Fibroblast of skin of back (primary cell): ENCODE data around the gene GTPBP4.

ENCODE experiments used
- DNase-seq: peaks from one replicate; pipeline ENCODE4 v3.0.0-alpha.2; 2013

GTPBP4 gene

DNA sequence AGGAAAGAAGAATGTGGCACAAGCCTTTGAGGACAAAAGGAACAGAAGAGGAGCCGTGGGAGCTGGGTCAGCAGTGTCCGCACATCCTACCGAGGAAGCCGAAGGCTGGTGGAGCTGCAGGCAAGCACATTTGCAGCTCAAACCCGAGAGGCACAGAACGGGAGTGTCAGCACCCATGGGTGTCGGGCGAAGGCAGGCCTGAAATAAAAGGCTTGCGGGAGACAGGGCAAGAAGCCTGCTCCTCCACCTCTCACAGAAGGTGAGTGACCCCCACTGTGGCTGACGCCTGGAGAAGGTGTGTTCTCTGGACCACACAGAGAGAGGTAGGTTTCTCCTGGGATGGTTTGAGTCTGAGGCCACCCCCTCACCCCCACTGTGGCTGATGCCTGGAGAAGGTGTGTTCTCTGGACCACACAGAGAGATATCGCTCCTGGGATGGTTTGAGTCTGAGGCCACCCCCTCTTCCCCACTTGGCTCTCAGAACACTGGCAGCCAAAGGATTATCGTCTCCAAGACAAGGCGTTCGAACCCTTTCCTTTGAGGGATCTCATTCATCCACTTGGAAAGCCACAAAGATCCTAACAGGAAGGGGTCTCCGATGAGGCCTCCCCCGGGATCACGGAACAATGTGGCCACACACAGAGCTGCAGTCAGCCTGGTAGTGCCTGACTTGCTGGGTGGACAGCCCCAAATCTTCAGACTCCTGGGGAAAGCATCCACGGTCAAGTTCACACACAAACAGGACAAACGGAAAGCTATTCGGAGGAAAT lies 21.6 kb upstream of the GTPBP4 start:
- no peak for DNase-seq

DNA sequence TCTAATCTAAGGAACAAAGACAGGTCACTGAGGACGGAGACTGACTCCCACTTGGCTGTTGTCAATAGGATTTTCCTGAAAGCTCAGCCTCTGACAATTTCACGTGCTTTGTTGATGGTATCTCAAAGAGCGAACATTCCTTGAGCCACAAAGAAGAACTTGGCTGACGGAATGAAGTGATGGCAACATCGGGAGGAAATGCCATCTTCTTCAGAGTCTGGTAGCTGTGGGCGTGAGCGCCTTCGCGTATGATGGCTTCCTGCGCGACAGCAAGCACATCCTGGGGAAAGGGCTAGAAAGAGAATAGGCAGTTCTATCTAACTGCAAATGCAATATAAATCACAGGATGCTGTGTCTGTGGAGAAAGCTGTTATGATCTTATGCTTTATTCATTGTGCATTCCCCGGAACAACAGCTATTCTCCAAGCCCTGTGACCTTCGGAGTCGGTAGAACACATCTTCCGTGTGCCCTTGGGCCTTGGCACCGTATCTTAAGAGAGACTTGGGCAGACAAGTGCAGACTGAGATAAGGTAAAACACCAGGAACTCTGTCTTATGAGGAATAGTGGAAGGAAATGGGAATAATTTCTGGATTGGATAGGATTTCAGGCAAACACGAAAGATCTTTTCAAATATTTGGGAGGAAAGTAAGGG lies 19.6 kb upstream of the GTPBP4 start:
- DNase-seq, result no peak

- DNase-seq, result no peak
Observed at GRCh38 chr10:969473-970150, 18.6 kb upstream of the GTPBP4 start.

DNA sequence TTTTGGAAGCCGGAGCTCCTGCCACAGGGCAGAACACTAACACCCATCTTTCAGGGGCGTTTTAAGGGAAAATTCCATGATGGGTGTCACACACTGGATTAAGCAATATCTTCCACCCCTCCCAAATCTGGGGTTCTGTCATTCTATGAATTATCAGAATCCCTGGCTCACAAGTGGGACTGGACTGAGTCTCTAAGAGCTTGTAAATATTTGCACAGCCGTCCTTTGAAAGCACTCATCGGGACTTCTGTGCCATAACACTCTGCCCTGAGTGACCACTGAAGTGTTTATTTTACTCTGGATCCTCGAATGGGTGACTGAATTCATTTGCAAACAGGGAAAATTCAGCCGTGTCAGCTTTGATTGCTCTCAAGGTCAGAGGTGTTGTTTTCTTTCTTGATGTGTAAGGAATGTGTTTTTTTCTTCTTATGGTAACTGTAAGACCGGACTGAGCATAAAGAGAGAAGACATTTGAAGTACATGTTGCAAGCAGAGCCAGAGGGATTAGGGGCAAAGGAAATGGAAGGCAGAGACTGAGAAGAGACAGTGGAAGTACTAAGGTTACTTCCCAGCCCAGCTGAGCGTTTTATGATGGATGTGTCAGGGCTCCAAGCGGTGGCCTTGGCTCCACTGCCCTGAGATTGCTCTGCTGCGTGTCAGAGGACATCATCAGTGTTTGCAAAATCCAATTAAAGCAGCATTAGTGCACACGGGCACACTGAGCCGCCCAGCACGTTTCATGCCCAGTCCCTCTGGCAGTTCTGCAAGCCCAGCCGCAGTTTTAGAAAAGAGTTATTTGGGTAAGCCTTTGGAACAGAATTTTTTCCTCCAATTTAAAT lies 17.7 kb upstream of the GTPBP4 start:
- no peak for DNase-seq

DNA sequence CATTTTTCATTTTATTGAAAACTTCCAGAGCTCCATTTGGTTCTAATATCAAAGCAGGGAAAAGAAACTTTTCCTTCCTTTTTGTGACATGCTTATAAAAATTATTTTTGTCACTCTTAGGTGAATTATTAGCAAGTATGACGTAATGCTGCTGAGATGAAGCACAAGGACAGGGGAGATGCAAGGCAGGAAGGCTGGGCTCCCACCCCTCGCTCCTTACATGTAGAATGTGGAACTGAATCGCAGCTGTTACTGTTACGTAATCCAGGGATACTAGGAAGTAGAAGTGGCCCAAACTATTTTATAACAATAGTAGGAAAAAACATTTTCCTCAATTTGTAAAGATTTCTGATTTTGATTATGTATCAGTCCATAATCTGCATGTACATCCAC lies 17.1 kb upstream of the GTPBP4 start:
- DNase-seq, result no peak

DNA sequence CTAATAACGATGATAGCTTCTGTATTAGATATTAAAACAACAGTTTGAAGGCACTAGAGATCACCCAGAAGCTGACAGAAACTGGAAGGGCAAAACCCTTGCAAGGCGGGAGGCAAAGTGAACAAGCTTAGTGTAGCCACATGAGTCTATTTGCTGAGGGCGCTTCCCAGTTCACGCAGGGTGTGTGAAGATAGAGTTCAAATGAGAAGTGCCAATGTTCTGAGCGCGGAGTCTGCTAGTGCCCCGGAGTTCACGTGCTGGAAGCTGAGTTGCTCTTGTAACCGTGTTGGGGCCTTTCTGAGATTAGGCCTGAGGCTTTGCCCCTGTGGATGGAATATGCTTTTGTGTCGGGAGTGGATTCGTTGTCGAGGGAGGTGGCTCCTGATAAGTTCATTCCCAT lies 16.6 kb upstream of the GTPBP4 start:
- DNase-seq, result no peak

DNA sequence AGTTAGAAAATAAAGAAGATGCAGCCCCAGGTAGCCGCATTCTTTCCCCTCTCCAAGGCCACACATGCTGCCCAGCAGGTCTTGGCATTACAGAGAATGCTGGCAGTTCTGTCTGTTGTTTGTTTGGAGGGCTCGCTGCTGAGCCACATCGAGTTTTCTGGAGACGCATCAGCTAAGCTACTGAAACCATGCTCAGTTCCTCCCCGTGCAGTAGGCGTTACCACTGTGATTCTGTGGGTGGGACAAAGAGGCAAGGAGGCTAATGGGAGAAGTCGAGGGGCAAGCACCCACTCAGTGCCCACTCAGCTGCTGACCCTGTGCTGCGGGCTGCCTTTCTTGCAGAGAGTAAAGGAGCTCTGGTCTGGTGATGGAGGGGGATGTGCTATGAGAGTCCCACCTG lies 15.5 kb upstream of the GTPBP4 start:
- DNase-seq, result no peak

DNA sequence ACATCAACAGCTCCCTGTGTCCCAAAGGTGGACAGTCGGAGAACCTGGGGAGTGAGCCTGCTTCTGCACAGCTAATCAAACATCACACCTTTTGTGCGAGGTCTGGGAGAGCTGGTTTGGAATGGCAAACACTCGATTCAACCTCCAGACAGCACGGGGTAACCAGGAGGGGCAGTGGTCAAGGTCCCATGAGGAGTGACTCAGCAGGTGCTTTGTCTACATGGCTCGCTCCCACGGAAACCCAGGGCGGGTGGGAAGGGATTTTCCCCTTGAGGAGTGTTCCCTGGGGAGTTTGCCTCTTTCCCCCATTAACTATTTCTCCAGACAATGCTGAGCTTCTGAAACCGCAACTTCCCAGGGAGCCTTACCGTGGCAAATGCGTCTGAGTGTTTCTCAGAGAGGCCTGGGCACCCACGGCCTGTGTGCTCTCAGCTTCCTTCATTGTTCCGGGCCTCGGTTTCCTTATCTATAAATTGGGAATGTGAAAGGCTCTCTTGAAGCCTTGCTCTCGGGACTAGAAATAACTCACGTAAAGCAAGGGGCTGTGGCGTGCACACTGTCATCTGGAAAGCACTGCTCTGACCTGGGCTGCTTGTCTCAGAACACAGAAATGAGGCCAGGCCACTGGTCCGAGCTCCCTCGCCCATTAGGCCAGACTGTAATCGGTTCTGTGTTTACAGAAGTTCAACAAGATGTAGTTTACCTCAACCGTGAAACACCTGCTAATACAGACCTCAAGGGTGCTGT lies 14.0 kb upstream of the GTPBP4 start:
- peak; percentile 42 for DNase-seq

DNA sequence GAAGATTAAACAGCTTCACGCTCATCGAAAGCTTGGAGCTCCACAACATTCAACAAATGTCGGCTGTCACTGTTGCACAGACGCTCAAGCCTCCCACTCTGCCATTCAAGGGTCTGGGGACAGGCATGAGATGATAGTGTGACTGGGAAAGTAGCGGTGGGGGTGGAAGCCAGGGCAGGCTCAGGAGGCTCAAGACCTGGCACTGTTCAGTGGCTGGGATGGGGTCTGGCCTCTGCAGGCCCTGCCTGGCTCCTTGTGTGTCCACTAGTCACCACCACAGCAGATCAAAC lies 13.5 kb upstream of the GTPBP4 start:
- no peak for DNase-seq

- no peak for DNase-seq
Observed at GRCh38 chr10:976316-976715, 11.9 kb upstream of the GTPBP4 start.

DNA sequence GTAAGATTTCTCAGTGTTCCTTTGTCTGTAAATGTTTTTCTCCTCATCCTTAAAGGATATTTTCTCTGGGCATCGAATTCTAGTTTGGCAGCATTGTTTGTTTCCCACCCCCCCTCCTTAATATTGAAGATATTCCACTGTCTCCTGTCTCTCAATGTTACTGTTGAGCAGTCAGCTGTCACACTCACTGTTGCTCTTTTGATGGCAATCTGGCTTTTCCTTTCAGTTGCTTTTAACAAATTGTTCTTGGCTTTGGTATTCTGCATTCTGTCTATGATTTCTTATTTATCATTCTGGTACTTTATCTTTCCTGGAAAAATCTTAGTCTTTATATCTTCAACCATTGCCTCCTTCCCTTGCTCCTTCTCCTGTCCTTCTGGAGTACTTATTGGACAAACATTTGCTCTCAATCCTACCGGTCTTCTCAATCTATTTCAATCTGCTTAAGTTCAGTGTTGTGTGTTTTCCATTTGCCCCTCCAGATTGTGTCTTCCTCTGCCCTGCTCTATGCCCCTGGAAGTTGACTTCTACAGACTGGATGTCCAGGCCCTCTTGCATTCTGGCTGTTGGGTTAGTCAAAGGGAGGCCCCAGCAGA lies 9.3 kb upstream of the GTPBP4 start:
- DNase-seq, result no peak

GRCh38 chr10:980468-981093 lies 7.7 kb upstream of the GTPBP4 start:
- DNase-seq, result no peak

- DNase-seq, result no peak
Observed at GRCh38 chr10:983401-983800, 4.8 kb upstream of the GTPBP4 start.

DNA sequence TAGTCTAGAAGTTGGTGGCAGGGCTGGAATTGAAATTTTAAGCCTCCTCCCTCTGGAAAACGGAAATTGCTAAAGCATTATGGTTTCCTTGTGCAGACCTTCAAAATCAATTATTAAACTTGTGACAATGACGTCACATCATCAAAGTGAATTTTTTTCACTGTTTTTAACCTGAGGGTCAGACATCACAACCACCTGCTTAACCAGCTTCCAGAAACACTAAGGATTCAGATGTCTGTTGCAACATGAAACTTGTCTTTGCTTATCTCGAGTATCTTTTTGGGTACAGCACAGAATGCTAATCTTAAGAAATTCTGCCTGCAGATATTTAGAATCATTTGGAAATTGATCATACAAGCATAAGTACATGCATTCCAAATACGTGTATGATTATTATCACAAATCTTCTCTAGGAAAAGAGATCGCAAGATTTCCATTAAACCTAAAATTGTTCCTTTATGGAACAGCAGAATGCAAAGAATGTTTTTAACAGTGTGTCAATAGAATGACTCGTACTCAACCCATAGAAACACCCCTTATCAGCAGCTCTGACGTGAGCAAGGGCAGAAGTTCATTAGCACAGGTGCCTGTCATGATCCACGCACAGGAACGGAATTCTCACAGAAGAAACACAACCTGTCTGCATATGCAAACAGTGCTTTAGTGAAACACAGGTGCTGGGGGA lies 4.1 kb upstream of the GTPBP4 start:
- DNase-seq, result peak; percentile 58

DNA sequence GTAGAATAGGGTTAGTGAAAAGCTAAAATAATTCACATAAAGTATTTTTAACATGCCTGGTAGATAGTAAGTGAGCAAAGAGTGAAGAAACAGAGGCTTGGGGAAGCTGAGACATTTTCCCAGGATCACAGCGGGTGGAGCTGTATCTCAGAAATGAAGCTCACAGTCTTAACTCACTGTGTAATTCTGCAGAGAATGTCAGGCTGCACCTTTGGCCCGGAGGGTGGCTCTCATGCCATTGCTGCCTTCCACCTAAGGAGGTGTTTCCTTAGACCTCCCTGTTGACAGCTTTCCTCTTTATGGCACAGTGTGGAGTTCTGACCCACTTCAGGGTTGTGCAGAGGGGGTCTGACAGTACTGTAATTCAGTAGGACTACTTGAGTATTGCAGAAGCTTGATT lies 2.9 kb upstream of the GTPBP4 start:
- no peak for DNase-seq

DNA sequence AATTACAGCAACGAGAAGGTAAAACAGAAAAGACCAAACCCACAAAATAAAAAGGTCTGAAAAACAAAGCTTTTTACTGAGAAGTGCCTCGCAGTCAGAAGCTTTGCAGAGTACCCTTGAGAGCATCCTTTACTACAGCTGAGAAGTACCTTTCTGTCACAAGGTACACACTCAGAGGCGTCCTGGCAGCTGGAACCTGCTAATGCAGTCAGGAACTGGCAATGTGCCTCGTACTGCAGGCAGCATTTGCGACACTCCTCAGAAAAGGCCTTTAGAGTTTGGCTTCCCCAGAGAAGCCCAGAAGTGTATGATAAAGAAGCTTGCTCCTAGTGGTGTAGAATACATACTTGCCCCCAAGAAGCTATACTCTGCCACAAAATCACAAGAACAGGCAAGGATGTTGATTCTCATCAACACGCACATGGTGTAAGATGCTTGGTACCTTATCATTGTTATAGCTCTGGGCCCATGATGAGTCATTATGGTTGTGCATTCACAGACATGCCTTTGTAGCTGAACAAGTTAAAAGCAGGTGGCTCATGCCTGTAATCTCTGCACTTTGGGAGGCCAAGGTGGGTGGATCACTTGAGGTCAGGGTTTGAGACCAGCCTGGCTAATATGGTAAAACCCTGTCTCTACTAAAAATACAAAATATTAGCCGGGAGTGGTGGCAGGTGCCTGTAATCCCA lies 2.0 kb upstream of the GTPBP4 start:
- DNase-seq, result peak; percentile 49

GRCh38 chr10:986881-987619 lies 1.2 kb upstream of the GTPBP4 start:
- DNase-seq, result peak; percentile 95

- DNase-seq, result no peak
Observed at GRCh38 chr10:987620-987869, 689 bp upstream of the GTPBP4 start.

DNA sequence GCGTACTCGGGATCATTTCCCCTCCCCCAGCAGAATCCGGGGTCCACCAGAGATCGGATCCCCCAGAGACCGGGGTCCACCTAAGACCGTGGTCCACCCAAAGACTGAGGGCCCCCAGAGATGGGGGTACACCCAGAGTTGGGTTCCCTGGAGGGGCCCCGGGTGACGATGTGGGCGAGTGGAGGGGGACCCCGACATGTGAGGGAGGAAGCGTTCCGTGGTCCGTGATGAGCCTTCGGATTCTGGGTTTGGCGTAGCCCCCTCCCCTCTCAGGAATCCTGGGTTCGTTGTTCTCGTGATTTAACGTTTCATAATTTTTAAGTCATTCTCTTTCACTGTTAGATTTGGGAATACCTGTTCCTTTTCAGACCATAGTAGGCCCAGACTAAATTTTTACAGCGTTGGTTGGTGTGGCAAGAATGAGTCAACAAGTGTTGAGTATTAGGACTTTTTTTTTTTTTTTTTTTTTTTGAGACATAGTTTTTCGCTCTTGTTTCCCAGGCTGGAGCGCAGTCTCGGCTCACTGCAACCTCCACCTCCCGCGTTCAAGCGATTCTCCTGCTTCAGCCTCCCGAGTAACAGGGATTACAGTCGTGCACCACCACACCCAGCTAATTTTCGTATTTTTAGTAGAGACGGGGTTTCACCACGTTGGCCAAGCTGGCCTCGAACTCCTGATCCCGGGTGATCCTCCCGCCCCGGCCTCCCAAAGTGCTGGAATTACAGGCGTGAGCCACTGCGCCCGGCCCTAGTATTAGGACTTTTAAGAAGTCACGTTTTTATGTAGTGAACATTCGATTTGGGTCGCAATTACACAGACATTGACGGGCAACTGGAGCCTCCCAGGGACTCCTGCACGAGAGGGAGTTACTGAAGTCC lies 672 bp downstream of the GTPBP4 start:
- peak; percentile 27 for DNase-seq
